Embryonic facial prominence (tissue), 1 donor: Measurements from ENCODE around the gene BSPRY.
"Not testable (repeated sequence)": the region's sequence is repeated elsewhere in the genome, so short reads cannot be mapped to it uniquely, and the experiment has no call there.

Experiments
- DNase-seq: peaks from one replicate; pipeline ENCODE4 v3.0.0-alpha.2; 2016; ENCODE audit errors: extremely low spot score

Gene BSPRY

DNA sequence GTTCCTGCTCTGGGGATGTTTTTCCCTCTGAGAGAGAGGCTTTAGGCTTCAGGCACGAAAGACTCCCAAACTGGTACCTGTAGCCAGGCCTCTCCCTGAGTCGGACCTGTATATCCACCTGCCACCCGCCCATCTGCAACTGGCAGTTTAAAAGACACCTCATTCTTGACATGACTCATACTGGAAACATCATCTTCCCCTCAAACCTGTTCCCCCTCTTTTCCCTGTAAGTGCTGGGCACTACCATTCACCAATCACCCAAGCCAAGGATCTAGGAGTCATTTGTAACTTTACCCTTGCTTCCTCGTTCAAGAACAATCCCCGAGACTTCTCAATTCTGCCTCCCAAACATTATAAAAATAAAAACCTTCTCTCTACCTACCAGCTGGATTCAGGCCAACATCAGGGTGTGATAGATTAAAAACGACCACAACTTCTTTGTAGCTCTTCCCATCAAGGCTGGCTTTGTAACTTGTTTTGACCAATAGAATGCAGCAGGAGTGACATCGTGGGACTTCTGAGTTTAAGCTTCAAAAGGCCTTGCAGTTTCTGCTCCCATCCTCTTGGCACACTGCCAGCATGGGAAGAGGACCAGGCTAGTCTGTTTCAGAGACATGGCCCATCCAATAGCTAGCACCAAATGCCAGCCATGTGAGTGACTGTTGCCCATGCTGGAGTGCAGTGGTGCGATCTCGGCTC, 7.5 kb upstream of the BSPRY start:
- no peak for DNase-seq

DNA sequence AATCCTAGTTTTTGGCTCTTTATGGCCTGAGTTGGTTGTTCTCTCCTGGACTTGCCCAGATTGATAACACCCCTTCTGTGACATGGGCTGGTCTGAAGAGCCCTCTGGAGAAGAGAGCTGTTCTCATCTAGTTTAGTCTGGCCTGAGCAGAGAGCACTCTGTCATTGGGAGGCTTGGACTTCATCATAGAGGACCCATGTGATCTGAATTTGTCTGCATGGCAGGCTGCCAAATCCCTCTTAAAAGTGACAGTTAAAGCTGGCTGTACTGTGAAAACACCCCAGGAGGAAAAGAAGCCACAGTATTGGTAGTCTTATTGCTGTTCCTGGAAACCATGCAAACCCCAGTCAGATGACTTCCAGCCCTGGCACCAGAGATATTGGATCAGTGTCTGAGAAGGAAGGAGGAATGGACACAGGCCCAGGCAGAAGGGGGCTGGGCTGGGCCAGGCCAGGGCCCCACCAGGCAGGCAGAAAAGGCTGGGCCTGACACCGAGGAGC, 5.6 kb upstream of the BSPRY start:
- no peak for DNase-seq

DNA sequence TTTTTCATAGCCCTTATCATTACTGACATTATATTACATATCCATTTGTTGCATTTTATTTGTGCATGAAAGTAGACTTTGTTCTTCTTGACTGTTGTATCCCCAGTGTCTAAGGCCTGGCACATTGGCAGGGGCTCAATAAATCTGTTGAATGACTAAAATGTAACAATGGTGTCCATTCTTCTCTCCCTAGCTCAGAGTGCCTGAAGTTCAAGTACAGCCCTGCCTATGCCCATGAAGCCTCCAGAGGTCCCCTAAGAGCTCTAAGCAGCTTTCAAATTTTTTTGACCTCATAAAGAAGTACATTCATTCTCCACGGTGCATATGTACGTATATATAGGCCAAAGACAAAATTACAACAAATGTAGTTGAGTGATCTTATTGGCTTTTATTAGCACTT, 4.2 kb upstream of the BSPRY start:
- DNase-seq, result no peak

DNA sequence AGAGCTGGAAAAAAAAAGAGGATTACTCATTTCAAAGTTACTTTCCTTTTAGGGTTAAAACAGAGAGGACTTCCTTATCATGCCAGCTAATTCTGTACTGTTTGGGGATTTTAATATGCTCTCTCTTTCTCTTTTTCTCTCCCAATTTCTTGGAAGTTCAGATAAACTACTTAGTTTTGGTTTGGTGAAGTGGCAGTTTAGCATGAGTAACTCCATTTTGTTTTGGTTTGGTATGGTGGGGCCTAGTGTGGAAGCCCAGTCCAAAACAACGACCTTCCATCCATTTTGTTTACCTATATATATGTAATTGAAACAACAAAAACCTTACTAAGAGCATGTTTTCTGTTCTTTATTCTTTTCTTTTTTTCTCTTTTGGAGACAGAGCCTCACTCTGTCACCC, 3.7 kb upstream of the BSPRY start:
- no peak for DNase-seq

DNA sequence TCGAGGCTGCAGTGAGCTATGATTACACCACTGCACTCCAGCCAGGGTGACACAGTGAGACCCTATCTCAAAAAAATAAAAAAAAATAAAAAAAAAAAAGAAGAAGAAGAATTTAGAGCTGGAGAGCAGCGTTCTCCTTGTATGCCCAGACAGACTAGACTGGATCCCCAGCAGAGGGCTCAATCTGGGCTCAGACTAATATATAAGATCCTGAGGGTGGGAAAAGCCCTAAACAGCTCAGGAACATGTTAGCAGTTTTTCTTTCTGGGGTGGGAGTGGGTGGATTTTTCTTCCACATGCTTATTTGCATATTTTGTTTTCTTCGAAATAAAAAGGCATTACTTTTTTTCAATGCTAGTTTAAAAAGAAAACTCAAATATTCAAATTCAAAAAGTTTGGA, 904 bp upstream of the BSPRY start:
- DNase-seq, result no peak

DNA sequence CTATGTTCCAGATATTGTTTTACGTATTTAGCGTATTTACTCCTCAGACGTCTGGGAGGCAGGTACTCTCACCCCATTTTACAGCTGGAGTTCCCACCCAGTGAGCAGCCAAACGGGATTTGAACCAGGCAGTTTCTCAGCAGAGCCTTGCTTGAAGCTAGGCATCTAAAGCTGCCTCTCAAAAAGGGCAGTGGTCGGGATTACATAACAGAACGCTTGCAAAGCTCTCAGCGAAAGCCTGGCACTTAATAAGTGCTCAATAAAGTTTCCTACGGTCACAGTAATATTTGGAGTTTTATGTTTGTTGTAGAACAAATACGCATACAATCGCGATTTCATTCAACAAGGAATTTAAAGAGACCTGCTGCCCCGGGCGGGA, 286 bp upstream of the BSPRY start:
- DNase-seq, result no peak

DNA sequence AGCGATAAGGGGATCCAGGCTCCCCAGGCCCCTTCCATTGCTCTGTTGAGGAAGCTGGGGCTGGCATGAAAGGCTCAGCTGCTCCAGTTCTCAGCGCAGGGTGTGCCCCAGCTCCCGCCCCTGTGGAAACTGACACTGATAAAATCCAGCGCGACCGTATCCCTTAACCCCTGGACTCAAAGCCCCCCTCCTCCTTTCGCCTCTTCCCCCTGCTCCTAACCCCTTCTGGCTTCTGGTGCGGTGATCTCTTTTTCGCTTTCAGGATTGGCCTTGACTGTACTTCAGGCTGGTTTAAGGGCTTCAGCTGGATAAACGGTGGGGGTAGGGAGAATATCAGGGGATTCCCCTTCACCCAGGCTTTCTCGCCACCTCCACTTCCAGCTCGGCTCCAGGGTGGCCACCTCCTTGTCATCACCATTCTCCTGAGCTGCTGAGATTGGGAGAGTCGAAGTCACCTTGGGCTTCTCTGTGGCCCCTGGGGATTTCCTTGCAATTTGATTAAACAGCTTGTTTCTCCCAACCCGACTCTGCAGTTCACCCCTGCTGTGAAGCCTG, 843 bp downstream of the BSPRY start:
- DNase-seq, result no peak

DNA sequence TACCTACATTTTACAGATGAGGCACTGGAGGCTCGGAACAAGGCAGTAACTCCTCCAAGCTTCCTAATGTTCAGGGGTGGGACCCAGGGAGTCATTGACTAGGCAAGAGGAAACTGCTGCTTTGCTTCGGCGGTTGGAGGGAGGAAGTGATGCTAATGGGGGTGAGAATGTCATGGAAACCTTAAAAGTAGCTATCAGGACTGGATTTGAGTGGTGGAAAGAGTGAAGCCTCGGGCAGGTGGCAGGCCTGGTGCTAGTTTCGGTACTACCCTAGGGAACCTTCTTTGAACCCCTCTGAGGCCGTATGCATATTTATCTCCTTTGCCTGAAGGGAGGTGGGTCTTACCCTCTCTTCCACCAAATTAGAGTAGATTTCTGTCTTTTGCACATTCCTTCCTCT, 1.6 kb downstream of the BSPRY start:
- DNase-seq, result no peak

DNA sequence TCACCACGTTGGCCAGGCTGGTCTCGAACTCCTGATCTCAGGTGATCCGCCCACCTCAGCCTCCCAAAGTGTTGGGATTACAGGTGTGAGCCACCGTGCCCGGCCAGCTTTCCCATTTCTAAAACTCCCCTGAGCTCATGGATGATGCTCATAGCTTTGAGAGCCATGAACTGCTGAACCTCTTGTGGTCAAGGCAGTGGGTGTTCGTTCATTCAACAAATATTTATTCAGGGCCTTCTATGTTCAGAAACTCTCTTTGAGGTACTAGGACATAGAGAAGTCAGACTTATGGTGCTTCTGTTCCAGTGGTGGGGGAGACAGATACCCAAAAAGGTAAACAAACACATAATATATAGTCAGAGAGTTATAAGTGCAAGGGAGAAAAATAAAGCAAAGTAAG, 2.7 kb downstream of the BSPRY start:
- no peak for DNase-seq

DNA sequence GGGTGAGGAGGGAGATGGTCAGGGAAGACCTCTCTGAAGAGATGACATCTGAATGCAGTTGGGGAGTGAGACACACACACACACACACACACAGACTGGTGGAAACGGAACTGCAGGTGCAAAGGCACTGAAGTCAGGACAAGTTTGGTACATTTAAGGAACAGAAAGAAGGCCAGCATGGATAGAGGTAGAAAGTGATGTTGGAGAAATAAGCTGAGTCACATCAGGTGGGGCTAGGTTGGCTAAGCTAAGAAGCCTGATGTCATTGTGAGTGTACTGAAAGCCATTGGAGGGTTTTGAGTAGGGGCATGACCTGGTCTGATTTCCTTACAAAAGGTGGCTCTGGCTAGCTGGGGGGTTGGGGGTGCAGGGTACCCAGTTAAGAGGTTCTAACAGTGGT, 3.1 kb downstream of the BSPRY start:
- no peak for DNase-seq

DNA sequence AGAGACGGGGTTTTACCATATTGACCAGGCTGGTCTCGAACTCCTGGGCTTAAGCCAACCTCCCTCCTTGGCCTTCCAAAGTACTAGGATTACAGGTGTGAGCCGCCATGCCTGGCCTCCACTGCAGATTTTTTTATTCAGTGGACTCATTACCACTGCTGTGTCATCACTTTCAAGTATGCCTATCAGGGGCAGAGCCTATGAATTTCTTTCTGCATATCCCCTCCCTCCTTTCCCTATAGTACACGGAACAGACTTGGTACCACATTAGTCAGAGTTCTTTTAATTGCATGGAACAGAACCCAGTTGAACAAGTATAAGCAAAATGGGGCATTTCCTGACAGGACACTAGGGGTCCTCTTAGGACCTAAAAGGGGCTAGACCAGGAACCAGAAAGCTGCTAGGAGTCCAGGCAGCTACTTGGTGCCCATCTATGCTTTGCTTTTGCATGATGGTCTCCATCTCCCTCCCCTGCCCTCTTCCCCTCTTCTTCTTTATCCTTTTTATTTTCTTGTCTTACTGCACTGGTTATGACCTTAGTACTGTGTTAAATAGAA, 5.8 kb downstream of the BSPRY start:
- no peak for DNase-seq

DNA sequence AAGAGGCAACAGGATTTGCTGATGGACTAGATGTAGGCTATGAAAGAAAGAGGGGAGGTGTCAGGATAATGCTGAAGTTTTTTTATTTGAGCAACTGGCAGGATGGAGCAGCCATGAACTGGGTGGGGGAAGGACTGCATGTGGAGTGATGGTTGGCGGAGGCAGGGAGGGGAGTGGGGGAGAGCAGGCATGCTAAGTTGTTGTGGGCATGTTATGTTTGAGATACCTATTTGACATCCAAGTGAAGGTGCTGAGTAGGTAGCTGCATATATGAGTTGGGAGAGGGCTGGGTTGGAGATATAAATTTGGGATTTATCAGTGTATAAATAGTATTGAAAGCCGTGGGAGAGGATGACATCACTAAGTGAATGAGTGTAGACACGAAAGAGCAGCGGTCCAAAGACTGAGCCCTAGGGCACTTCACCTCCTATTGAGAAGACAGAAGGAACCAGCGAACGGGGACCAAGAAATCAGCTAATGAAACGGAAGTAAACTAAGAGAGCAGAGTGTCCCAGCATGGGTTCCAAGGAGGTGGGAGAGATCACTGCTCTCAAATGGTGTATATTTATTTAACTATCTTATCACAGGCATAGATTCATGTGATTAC, 7.4 kb downstream of the BSPRY start:
- no peak for DNase-seq

DNA sequence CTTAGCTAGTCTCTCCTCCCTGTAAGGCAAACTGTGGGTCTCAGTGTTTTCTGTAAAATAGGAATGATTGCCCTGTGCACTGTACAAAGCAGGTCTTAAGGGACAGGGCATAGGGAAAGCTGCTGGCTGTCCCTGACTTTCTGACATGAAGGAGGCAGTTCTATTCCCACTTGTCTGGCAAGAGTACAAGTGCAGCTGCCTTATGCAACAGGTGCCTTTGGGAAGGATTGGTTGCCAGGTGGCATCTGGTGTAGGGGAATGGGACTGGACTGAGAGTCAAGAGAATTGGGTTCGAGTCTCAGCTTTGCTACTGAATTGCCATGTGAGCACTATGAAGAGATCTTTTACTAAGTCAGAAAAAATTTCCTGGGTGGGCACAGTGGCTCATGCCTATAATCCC, 10.0 kb downstream of the BSPRY start:
- DNase-seq, result no peak

DNA sequence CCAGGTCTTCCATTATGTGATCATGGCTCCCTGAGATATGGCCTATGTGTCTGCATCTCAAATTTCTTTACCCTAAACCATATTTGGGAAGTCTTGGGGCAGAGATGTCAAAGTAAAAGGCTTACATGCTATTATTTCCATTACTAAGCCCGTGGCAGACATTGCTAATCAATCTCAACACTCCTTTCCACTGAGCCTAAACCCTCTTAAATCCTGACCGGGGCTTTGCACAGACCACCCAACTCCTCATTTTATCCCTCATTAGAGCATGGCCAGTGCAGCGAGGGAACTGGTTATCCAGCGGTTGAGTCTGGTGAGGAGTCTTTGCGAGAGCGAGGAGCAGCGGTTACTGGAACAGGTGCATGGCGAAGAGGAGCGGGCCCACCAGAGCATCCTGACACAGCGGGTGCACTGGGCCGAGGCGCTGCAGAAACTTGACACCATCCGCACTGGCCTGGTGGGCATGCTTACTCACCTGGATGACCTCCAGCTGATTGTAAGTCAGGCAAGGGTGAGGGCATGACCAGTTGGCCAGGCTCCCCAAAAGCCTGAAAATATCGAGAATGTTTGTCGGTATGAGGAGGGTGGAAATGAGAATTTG, 11.0 kb downstream of the BSPRY start:
- no peak for DNase-seq

DNA sequence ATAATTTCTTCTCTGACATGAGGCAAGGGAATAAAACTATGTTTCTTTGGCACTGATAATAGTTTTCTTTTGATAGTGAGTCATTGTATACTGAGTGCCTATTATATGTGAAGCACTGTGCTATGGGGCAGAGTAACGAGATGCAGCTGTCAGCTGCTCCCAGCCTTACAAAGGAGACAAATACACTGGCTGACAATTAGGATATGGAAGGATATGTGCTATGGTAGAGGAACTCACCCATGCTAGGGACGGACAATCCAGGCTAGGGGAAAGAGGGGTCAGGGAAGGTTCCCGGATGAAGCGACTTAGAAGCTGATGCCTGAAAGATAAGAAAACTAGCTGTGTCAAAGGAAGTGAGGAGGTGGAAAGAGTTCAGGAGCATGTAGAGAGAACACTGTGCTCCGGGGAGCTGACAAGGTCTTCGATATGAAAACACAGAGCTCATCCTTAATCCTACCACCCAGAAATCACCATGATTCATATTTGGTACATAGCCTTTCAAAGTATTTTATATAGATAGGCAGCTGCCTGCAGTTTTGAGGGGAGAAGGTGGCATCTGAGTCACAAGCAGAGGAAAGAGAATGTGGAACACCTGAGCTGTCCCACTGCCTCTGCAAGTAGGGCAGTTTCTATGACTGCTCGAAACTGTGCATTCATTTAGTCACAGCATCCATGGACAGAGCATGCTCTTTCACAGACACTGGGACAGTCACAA, 12.1 kb downstream of the BSPRY start:
- no peak for DNase-seq

DNA sequence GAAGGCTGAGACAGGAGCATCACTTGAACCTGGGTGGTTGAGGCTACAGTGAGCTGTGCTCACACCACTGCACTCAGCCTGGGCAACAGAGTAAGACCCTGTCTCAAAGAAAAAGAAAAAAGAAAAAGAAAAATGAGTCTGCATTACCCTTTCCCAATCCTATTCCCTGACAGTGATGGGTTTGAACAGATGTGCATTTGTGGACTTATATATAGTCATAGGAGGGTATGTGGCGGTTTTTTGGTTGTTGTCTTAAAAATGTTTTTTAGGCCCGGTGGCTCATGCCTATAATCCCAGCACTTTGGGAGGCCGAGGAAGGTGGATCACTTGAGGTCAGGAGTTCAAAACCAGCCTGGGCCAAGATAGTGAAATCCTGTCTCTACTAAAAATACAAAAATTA, 14.0 kb downstream of the BSPRY start:
- no peak for DNase-seq

DNA sequence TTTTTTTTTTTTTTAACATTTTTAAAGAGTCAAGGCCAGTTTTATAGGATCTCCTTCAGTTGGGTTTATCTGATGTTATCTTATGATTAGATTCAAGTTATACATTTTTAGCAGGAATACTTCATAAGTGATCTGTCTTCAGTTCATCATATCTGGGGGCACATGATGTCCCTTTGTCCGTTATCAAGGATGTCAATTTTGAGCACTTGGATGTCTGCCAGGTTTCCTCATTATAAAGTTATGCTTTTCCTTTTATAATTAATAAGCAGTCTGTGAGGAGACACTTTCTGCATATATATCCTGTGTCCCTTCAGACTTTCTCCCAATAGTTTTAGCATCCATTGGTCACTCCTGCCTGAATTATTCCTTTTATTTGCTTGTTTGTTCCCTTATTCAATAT, 15.6 kb downstream of the BSPRY start:
- DNase-seq, result no peak

DNA sequence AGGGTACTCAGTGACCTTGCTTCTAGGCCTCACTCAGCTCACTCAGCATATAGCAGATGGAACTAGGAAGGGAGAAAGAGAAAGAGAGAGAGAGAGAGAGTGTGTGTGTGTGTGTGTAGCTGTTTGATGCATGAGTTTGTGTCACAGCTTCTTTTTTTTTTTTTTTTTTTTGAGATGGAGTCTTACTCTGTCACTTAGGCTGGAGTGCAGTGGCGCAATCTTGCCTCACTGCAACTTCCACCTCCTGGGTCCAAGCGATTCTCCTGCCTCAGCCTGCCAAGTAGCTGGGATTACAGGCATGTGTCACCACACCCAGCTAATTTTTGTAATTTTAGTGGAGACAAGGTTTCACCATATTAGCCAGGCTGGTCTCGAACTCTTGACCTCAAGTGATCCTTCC, 16.3 kb downstream of the BSPRY start:
- DNase-seq, result not testable (repeated sequence)

DNA sequence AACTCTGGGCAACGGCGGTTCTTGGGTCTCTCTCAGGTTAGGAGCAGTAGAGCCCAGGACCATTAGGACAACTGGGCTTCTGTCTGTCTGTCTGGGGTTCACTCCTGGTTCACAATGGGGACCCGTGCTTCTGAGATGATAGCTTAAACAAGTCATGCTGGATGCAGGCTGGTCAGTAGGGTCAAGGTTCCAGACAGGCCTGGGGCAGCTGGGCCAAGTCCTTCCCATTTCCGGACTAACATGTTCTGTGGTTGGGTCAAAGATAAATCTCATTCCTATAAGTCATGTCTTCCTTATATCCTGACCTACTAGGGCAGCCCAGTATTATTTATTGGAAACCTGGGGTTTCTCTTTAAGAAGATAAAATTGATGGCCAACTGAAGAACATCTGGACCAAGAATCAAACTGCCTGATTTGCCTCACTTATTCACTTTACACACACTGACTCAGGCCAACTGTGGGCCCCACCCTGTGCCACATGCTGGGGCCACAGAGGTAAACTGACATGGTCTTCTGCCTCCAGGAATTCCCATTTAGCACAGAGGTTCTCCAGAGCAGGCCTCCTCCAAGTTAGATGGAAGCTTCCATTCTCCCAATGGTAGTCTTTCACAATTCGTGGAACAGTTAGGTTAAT, 19.1 kb downstream of the BSPRY start:
- no peak for DNase-seq

DNA sequence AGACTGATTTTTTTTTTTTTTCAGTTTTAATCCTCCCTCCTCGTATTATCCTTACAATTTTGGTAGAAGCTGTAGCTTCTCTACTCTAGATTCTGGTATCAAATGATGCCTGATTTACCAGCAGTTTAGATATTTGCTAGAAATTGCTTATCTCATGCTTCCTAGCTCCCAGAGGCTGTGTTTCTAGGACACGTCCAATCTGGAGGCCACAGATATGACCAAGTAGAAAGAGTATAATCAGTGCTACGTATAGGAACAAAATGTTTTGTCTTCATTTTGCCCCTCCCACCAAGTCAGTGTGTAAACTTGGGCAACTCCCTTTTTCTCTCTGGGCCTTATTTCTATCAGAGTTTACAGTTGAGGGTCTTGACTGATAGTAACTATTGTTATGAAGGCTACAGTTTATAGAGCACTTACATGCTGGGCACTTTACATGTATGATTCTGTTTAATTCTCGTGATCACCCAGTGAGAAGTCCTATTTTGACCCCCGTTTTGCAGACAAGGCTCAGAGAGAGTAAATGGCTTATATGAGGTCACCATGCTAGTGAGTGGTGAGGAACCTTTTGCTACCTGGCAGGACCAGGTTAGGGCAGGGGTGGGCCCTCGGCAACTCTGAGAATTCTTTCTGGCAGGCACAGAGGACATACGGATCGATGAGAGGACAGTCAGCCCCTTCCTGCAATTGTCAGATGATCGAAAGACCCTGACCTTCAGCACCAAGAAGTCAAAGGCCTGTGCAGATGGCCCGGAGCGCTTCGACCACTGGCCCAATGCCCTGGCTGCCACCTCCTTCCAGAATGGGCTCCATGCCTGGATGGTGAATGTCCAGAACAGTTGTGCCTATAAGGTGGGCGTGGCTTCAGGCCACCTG, 19.9 kb downstream of the BSPRY start:
- DNase-seq, result no peak

DNA sequence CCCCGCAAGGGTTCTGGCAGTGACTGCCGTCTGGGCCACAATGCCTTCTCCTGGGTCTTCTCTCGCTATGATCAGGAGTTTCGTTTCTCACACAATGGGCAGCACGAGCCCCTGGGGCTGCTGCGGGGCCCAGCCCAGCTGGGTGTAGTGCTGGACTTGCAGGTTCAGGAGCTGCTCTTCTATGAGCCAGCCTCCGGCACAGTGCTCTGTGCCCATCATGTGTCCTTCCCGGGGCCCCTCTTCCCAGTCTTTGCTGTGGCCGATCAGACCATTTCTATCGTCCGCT, 20.5 kb downstream of the BSPRY start:
- DNase-seq, result no peak
